ENCODE results near the gene THSD7A. TPM values are rescaled to one million over a fixed set of nuclear protein-coding genes. Genes with fewer than 3 reads are reported as not detected.

The THSD7A gene
- total RNA-seq, 4 donors from 2014 or later: 3.9 to 12.3 (median 5.9) TPM

GRCh38 chr7:11650030-11650429 is 182.0 kb downstream of the THSD7A start:
- no peak for ATAC-seq (ENCODE audit: low FRiP score)
- no peak for DNase-seq (ENCODE audit: low spot score)
- TF ChIP-seq CTCF (IDR thresholded peaks at IDR 0.05): no peak

GRCh38 chr7:11648980-11649379 is 183.0 kb downstream of the THSD7A start:
- no peak for TF ChIP-seq CTCF (IDR thresholded peaks at IDR 0.05)
- DNase-seq (ENCODE audit: low spot score) (no peak), ATAC-seq (ENCODE audit: low FRiP score) (no peak)

- TF ChIP-seq CTCF (IDR thresholded peaks at IDR 0.05): no peak
- DNase-seq (ENCODE audit: low spot score): no peak
- no peak for ATAC-seq (ENCODE audit: low FRiP score)
These were observed 183.9 kb downstream of the THSD7A start for GRCh38 chr7:11648101-11648500.

- DNase-seq (ENCODE audit: low spot score): no peak
- TF ChIP-seq CTCF (IDR thresholded peaks at IDR 0.05): no peak
- ATAC-seq (ENCODE audit: low FRiP score): no peak
These were observed 189.2 kb downstream of the THSD7A start for GRCh38 chr7:11642841-11643240.

- ATAC-seq (ENCODE audit: low FRiP score): no peak
- TF ChIP-seq CTCF (IDR thresholded peaks at IDR 0.05): no peak
- no peak for DNase-seq (ENCODE audit: low spot score)
These were observed 189.7 kb downstream of the THSD7A start for GRCh38 chr7:11642276-11642675.

- DNase-seq (ENCODE audit: low spot score): no peak
- TF ChIP-seq CTCF (IDR thresholded peaks at IDR 0.05): no peak
- ATAC-seq (ENCODE audit: low FRiP score): no peak
These were observed 193.8 kb downstream of the THSD7A start for GRCh38 chr7:11638011-11638774.

GRCh38 chr7:11636274-11636673 is 195.7 kb downstream of the THSD7A start:
- ATAC-seq (ENCODE audit: low FRiP score): no peak
- no peak for TF ChIP-seq CTCF (IDR thresholded peaks at IDR 0.05)
- no peak for DNase-seq (ENCODE audit: low spot score)
